Activated CD4-positive, alpha-beta memory T cell treated with anti-CD3 and anti-CD28 coated beads, Interleukin-2, amount 10 ng/mL, durations not matched to agents 7 days and 5 days (primary cell): ENCODE measurements around the gene GSN. TPM values are rescaled to one million over a fixed set of nuclear protein-coding genes. Genes with fewer than 3 reads are reported as not detected.

Experiments
- CTCF ChIA-PET: fragments of 350-600 bp; sonication (Branson Sonifier 250); formaldehyde crosslinking; loops from one replicate; lab custom pipeline; 2021; ENCODE audit warnings: antibody characterized with exemption, inconsistent platforms; lab: Charles Lee
- POLR2A ChIA-PET: fragments of 350-600 bp; sonication (Branson Sonifier 250); formaldehyde crosslinking; loops from one replicate; lab custom pipeline; 2021; ENCODE audit warnings: antibody characterized with exemption; lab: Charles Lee
- DNase-seq: peaks from one replicate; pipeline ENCODE4 v3.0.0-alpha.2; 2020
- H3K27ac Mint-ChIP-seq: one replicate; pipeline ENCODE4 v1.8.0; 2021; ENCODE audit warnings: mild to moderate bottlenecking, mixed read lengths
- H3K27me3 Mint-ChIP-seq: one replicate; pipeline ENCODE4 v1.8.0; 2021; ENCODE audit warnings: mixed read lengths
- H3K36me3 Mint-ChIP-seq: one replicate; pipeline ENCODE4 v1.8.0; 2021; ENCODE audit warnings: low read depth, mixed read lengths
- H3K4me1 Mint-ChIP-seq: one replicate; pipeline ENCODE4 v1.8.0; 2021; ENCODE audit warnings: mixed read lengths
- H3K4me3 Mint-ChIP-seq: one replicate; pipeline ENCODE4 v1.8.0; 2021; ENCODE audit warnings: mild to moderate bottlenecking, mixed read lengths
- H3K9me3 Mint-ChIP-seq: one replicate; pipeline ENCODE4 v1.8.0; 2021; ENCODE audit warnings: mixed read lengths
- total RNA-seq, 2 experiments: library from RNA; stranded (reverse); gene quantifications; one replicate each; pipeline ENCODE4 v1.2.3, GENCODE V29; 2021

Gene GSN
- total RNA-seq, 2 experiments from 2014 or later: 5.8 to 6.0 TPM

DNA sequence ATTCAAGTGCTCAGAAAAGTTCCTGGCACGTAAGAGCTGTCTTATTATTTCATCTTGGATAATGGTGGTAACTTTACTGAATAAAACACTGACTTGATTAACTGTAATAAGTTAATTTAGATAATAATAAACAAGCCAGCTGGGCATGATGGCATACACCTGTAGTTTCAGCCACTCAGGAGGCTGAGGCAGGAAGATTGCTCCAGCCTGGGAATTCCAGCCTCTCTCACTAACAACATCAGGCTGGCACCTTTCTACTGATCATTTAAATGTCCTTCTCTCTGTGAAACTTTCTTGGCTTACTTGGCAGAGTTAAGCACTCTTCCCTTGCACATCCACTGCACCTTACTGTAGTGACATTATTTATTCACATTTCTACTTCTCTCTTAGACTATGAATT lies 82.1 kb downstream of the GSN start:
- peaks cover 69% of the 10 kb centered on the region for H3K36me3 Mint-ChIP-seq
- H3K4me3 Mint-ChIP-seq: no peak overlapping the region
- DNase-seq: no peak
- ChIA-PET CTCF (interaction anchor here (1.2 to 1.9 kb wide), 2 partner anchors 19 to 30 kb away, joined by 3 to 13 read pairs; no protein-coding TSS in a partner anchor), POLR2A (interaction anchor here (0.8 to 1.4 kb wide), 2 partner anchors 8 to 14 kb away, joined by 3 to 4 read pairs; no protein-coding TSS in a partner anchor)
- H3K27me3 Mint-ChIP-seq: no peaks in the 10 kb centered on the region
- peaks cover 33% of the 10 kb centered on the region for H3K4me1 Mint-ChIP-seq
- no peaks in the 10 kb centered on the region for H3K9me3 Mint-ChIP-seq
- H3K27ac Mint-ChIP-seq: no peak overlapping the region

DNA sequence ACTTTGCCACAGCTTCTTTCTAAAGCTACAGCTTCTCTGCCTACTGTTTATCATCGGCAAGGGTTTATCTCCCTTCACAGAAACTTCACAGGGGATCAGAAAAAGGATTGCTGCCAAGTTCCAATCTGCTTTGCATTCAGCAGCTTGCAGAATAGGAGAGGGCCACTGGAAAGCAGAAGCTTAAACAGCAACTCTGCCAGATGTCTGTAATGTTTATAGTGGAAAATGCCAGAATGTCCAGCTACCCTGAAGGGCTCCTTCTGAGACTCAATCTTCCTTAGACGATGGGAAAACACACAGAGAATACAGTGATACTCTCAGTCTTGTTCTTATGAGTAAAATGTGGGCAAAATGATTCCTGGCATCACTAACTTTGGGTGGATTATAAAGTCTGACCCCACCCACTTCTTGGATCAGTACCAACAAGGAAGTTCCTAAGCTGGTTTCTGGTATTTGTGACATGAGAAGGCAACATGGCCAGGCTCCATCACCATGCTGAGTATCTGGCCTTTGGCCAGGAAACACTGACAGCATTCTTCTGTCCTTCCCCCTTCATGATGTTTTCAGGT lies 83.1 kb downstream of the GSN start:
- peaks cover 40% of the 10 kb centered on the region for H3K4me1 Mint-ChIP-seq
- ChIA-PET CTCF (interaction anchor here (1.2 to 1.9 kb wide), 2 partner anchors 20 to 31 kb away, joined by 3 to 13 read pairs; no protein-coding TSS in a partner anchor), POLR2A (interaction anchor here (1.4 kb wide), 1 partner anchor 7 kb away, joined by 4 read pairs; no protein-coding TSS in a partner anchor)
- no peaks in the 10 kb centered on the region for H3K27me3 Mint-ChIP-seq
- H3K27ac Mint-ChIP-seq: no peak overlapping the region
- DNase-seq: no peak
- H3K36me3 Mint-ChIP-seq: peaks cover 70% of the 10 kb centered on the region
- no peak overlapping the region for H3K4me3 Mint-ChIP-seq
- H3K9me3 Mint-ChIP-seq: no peaks in the 10 kb centered on the region

DNA sequence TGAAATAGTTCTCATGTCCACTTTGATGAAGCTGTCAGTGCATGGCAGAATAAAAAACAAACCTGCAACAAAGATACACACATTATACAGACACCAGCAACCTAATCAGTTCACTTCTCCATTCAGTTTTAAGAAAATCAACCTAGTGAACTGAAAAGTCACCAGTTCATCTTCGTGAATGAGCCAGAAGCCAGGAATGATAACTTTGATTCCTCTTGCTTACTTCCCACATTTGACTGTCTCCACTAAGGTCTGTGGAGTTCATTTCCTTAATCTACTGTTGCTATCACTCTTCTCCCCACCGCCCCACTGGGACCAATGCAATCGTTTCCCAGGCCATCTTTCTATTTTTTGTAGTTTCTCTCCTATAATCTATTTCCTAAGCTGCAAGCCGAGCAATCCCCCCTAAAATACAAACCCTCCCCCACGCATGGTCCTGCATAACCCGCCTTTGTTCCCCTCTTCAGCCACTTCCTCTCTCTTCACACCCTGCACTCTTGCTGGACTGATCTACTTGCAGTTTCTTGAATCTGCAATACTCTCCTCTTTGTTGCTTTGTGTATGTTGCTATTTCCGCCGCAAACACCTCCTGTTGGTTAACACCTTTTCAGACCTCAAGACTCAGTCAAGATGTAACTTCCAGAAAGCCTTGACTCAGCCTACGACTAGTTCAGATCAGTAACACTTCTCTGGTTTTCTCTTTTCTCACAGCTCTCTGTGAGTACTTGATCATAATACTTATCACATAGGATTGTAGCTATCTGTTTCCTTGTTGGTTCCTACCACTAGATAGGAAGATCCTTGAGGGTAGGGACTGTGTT lies 85.5 kb downstream of the GSN start:
- peaks cover 57% of the 10 kb centered on the region for H3K4me1 Mint-ChIP-seq
- H3K27me3 Mint-ChIP-seq: no peaks in the 10 kb centered on the region
- ChIA-PET CTCF (interaction anchor here (0.7 to 3.2 kb wide), 9 partner anchors 11 to 142 kb away, joined by 3 to 16 read pairs (median 4); no protein-coding TSS in a partner anchor), POLR2A (interaction anchor here (0.6 to 3.7 kb wide), 7 partner anchors 11 to 140 kb away, joined by 3 to 30 read pairs (median 5); no protein-coding TSS in a partner anchor)
- H3K4me3 Mint-ChIP-seq: peak overlapping the region; percentile 48
- H3K9me3 Mint-ChIP-seq: no peaks in the 10 kb centered on the region
- peaks cover 57% of the 10 kb centered on the region for H3K36me3 Mint-ChIP-seq
- peak; percentile 81 for DNase-seq
- peak overlapping the region; percentile 94 for H3K27ac Mint-ChIP-seq

DNA sequence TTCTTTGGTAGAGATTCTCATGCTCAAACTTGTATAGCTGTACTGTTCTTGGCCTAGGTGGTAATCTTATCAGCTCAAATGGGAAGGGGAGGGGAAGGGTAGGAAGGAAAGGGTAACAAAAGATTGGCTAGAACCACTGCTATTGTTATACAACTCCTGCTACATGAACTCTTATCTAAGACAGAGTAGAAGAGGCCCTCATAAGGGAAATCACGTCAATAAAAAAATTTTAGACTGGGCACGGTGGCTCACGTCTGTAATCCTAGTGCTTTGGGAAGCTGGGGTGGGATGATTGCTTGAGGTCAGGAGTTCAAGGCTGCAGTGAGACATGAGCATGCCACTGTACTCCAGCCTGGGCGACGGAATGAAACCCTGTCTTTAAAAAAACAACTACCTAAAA lies 86.2 kb downstream of the GSN start:
- no peaks in the 10 kb centered on the region for H3K9me3 Mint-ChIP-seq
- H3K36me3 Mint-ChIP-seq: peaks cover 55% of the 10 kb centered on the region
- CTCF ChIA-PET: interaction anchor here (0.7 to 3.2 kb wide), 9 partner anchors 10 to 142 kb away, joined by 3 to 16 read pairs (median 4); no protein-coding TSS in a partner anchor
- no peaks in the 10 kb centered on the region for H3K27me3 Mint-ChIP-seq
- DNase-seq: no peak
- POLR2A ChIA-PET: interaction anchor here (0.6 to 3.7 kb wide), 9 partner anchors 11 to 141 kb away, joined by 3 to 30 read pairs (median 3); no protein-coding TSS in a partner anchor
- H3K4me3 Mint-ChIP-seq: peak overlapping the region; percentile 19
- H3K4me1 Mint-ChIP-seq: peaks cover 64% of the 10 kb centered on the region
- H3K27ac Mint-ChIP-seq: peak overlapping the region; percentile 94

DNA sequence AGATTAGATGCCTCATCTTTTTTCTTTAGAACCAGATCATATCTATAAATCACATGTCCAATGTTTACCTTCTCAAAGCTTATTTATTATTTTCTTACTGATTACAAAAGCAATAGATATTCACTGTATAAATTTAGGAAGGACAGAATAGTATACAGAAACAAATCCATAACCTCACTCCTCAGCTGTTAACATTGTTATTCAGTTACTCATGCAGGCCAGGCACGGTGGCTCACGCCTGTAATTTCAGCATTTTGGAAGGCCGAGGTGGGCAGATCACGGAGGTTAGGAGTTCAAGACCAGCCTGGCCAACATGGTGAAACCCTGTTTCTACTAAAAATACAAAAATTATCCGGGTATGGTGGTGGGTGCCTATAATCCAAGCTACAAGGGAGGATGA lies 86.8 kb downstream of the GSN start:
- H3K27ac Mint-ChIP-seq: peak overlapping the region; percentile 62
- H3K9me3 Mint-ChIP-seq: peaks cover 2% of the 10 kb centered on the region
- CTCF ChIA-PET: interaction anchor here (0.7 to 3.2 kb wide), 7 partner anchors 10 to 58 kb away, joined by 3 to 16 read pairs (median 5); no protein-coding TSS in a partner anchor
- no peaks in the 10 kb centered on the region for H3K27me3 Mint-ChIP-seq
- H3K4me3 Mint-ChIP-seq: no peak overlapping the region
- peaks cover 70% of the 10 kb centered on the region for H3K4me1 Mint-ChIP-seq
- no peak for DNase-seq
- POLR2A ChIA-PET: interaction anchor here (0.7 to 3.7 kb wide), 7 partner anchors 10 to 511 kb away, joined by 3 to 30 read pairs (median 5); no protein-coding TSS in a partner anchor
- H3K36me3 Mint-ChIP-seq: peaks cover 52% of the 10 kb centered on the region

DNA sequence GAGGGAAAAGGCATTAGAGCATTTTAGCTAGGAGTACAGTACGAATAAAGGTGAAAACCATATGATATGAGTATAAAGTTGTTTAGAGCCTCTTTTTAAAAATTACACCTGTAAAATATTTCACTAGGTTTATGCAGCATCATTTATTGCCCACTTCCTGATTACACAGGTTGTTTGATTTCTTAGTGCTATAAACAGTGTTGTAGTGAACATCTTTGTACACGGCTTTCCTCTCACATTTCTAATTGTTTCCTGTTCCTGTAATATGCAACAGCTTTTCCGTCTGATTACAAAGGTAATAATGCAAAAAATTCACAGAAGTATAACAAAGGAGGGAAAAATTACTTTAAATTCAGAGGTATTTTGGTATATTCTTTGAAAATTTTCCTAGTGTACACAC lies 89.0 kb downstream of the GSN start:
- POLR2A ChIA-PET: interaction anchor here (2.6 kb wide), 1 partner anchor 156 kb away, joined by 8 read pairs; the partner anchor contains the start of gene RAB14
- H3K36me3 Mint-ChIP-seq: peaks cover 47% of the 10 kb centered on the region
- no peaks in the 10 kb centered on the region for H3K27me3 Mint-ChIP-seq
- no peak for DNase-seq
- peak overlapping the region; percentile 52 for H3K4me3 Mint-ChIP-seq
- CTCF ChIA-PET: interaction anchor here (1.1 to 4.1 kb wide), 3 partner anchors 14 to 155 kb away, joined by 3 to 19 read pairs (median 3); partner anchors contain the start of gene RAB14
- H3K4me1 Mint-ChIP-seq: peaks cover 79% of the 10 kb centered on the region
- peak overlapping the region; percentile 66 for H3K27ac Mint-ChIP-seq
- H3K9me3 Mint-ChIP-seq: peaks cover 3% of the 10 kb centered on the region

DNA sequence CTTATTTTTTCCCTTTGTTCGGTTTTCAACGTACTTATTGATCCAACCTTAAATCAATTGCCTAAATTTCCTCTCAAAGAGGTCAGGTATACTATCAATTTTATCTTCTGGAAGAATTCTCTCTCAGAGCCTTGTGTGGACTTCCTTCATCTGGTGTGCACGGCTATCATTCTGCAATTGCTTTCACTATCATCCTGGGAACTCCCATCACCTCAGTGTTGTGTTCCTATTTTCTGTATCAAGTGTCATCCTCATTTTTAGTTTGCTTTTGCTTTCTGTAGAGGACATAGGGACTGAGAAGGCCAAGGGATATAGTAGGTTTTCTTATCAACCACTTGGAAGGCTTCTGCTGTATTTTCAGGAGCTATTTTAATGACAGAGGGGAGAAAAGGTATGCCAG lies 90.8 kb downstream of the GSN start:
- Mint-ChIP-seq H3K36me3 (peaks cover 34% of the 10 kb centered on the region), H3K27ac (peak overlapping the region; percentile 73), H3K27me3 (no peaks in the 10 kb centered on the region), H3K9me3 (peaks cover 3% of the 10 kb centered on the region), H3K4me1 (peaks cover 76% of the 10 kb centered on the region), H3K4me3 (peak overlapping the region; percentile 61)
- ChIA-PET CTCF (interaction anchor here (4.1 kb wide), 1 partner anchor 38 kb away, joined by 19 read pairs; no protein-coding TSS in a partner anchor), POLR2A (interaction anchor here (1.0 to 2.6 kb wide), 7 partner anchors 8 to 157 kb away, joined by 3 to 8 read pairs (median 4); partner anchors contain the start of gene RAB14)
- DNase-seq: no peak

DNA sequence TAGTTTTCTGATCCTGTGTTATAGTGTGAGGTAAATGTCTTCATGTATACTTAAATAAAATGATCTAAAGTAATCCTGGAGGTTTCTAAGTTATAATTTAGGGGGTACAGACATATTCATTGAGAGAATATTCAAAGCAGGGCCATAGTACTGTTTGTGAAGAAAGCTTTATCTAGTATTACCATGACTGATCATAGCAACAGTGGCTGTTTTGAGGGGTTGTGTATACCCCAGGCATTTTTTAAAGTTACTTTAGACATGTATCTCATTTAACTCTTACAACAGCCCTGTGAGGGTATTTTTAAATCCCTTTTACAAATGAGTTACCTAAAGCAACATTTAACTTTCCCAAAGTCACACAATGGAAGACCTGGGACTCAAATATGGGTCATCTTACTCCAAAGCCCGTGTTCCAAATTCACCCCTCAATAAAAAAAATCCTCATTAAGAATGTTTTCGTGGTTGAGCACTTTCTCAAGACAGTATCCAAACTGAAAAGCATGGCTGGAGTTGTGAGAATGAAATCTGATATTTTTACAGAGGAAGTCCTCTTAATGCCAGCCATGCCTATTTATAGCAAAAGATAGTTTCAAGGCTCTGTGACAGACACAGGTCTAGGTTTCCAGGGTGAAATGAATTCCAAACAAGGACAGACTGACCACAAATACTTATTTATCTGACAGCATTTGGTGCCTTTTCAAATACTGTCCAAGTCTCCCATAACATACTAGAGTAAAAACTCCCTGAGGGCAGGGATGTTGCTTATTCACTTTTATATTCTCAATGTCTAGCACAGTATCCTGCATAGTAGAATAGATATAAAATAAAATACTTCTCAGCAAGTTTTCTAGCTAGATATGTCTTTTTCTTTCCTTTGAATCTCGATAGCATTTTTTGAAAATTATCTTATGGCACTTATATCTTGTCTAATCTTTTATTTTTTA lies 91.7 kb downstream of the GSN start:
- ChIA-PET CTCF (interaction anchor here (4.1 kb wide), 1 partner anchor 39 kb away, joined by 19 read pairs; no protein-coding TSS in a partner anchor), POLR2A (interaction anchor here (1.0 to 2.6 kb wide), 6 partner anchors 10 to 158 kb away, joined by 3 to 8 read pairs (median 4); partner anchors contain the start of gene RAB14)
- Mint-ChIP-seq H3K27ac (peak overlapping the region; percentile 73), H3K9me3 (peaks cover 3% of the 10 kb centered on the region), H3K4me3 (no peak overlapping the region), H3K36me3 (peaks cover 30% of the 10 kb centered on the region), H3K27me3 (no peaks in the 10 kb centered on the region), H3K4me1 (peaks cover 79% of the 10 kb centered on the region)
- DNase-seq: no peak

DNA sequence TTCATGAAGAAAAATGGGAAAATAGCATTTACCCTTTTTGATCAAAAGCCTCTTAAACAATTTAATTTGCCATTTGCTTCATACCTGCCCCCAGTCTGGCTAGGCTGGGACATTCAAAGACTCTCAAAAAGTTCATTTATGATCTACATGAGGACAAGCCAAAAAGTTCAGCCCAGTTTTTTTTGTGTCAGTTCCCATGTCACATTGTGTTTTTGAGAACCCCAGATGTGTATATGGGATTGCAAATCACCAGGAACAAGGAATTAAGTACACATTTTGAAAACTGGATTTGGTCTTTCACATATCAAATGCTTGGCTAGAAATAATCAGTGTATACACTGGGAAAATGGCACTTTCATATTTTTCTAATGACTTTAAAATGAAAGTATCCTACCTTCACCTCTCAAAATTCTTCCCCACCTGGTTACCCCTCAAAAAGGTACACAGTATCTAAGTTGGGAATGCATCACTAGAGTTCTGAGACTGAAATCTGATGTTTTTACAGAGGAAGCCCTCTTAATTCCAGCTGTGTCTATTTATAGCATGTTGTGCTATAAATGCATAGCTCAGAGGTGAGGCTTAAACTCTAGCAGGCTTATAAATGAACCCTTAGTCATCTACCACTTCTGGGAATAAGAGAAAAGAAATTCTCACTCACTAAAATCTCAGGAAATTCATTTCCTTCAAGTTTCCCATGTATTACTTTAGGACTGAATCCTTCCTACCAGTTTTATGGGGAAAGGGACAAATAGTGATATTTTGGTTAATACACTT lies 92.8 kb downstream of the GSN start:
- Mint-ChIP-seq H3K4me1 (peaks cover 82% of the 10 kb centered on the region), H3K4me3 (no peak overlapping the region), H3K27ac (no peak overlapping the region), H3K27me3 (no peaks in the 10 kb centered on the region), H3K9me3 (peaks cover 3% of the 10 kb centered on the region), H3K36me3 (peaks cover 35% of the 10 kb centered on the region)
- CTCF ChIA-PET: interaction anchor here (0.7 kb wide), 1 partner anchor 41 kb away, joined by 4 read pairs; no protein-coding TSS in a partner anchor
- DNase-seq: no peak
- POLR2A ChIA-PET: interaction anchor here (1.0 kb wide), 1 partner anchor 8 kb away, joined by 3 read pairs; no protein-coding TSS in a partner anchor

DNA sequence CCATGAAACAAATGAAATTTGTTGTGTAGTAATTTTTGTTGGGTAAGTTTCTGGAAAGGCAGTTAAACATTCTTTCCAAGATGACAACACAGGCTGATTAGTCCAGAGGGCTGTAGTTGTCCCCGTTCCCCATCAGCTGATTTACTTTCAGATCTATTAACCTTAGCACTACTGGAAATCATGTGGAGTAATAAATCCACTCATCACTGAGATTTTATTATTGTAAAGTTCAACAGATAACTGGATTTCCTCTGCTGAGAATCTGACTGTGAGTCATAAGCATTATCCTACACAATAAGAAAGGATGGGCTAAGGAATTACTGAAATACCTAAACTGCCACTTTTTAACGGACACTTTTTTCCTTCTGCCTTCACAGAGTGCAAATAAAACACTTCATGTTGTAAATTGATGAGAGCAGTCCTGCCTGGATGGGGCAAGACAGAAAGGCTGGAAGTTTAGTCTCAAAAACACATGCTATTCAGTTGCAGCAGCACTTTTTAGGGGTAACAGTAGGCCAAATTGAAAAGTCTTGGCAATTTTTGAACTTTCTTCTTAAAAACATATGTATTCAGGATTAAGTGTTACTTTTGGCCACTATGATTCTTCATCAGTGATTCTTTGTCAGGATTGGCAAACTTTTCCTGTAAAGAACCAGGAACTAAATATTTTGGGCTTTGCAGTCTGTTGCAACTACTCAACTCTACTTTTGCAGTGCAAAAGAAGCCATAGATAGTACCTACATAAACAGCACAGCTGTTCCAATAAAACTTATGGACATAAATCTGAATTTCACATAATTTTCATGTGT lies 95.1 kb downstream of the GSN start:
- POLR2A ChIA-PET: interaction anchor here (0.8 to 4.4 kb wide), 3 partner anchors 9 to 22 kb away, joined by 3 to 22 read pairs (median 3); no protein-coding TSS in a partner anchor
- Mint-ChIP-seq H3K4me3 (no peak overlapping the region), H3K27ac (no peak overlapping the region), H3K27me3 (no peaks in the 10 kb centered on the region), H3K4me1 (peaks cover 83% of the 10 kb centered on the region), H3K9me3 (peaks cover 3% of the 10 kb centered on the region), H3K36me3 (peaks cover 40% of the 10 kb centered on the region)
- CTCF ChIA-PET: interaction anchor here (2.4 to 3.4 kb wide), 2 partner anchors 8 to 43 kb away, joined by 11 to 14 read pairs; no protein-coding TSS in a partner anchor
- DNase-seq: no peak
